ENCODE data around the gene KLHL5.

DNA sequence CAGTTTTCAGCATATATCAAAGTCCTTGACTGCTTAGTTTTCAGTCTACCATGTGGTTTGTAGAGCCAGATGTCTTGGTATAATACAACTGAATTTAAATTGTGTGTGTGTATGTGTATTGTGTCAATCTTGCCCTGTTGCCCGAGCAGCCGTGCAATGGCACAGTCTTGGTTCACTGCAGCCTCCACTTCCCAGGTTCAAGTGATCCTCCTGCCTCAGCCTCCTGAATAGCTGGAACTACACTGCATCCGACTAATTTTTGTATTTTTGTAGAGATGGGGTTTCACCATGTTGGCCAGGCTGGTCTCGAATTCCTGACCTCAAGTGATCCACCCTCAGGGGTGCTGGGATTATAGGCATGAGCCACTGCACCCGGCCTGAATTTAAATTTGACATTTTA lies 6.0 kb upstream of the KLHL5 start:
- TF ChIP-seq EZH2 (IDR thresholded peaks at IDR 0.05) = no peak
- TF ChIP-seq, protein P1, sequence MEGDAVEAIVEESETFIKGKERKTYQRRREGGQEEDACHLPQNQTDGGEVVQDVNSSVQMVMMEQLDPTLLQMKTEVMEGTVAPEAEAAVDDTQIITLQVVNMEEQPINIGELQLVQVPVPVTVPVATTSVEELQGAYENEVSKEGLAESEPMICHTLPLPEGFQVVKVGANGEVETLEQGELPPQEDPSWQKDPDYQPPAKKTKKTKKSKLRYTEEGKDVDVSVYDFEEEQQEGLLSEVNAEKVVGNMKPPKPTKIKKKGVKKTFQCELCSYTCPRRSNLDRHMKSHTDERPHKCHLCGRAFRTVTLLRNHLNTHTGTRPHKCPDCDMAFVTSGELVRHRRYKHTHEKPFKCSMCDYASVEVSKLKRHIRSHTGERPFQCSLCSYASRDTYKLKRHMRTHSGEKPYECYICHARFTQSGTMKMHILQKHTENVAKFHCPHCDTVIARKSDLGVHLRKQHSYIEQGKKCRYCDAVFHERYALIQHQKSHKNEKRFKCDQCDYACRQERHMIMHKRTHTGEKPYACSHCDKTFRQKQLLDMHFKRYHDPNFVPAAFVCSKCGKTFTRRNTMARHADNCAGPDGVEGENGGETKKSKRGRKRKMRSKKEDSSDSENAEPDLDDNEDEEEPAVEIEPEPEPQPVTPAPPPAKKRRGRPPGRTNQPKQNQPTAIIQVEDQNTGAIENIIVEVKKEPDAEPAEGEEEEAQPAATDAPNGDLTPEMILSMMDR (IDR thresholded peaks at IDR 0.05) = no peak
- no peak for TF ChIP-seq EZH2phosphoT487 (IDR thresholded peaks at IDR 0.05)

Measured in neural progenitor cell (in vitro differentiated cells).